ENCODE results near the gene MKRN2. TPM values are rescaled to one million over a fixed set of nuclear protein-coding genes. Genes with fewer than 3 reads are reported as not detected.
A peak's percentile ranks its signal among the peaks of the same experiment; 100 is the strongest.

Gene MKRN2
- total and polyA plus RNA-seq, 9 of the 15 experiments (the other 6 are each of a cell fraction or from before 2014, with no cell fraction given) = 29.4 to 63.2 (median 42.9) TPM

- TF ChIP-seq REST (IDR thresholded peaks at IDR 0.05; ENCODE audit: borderline replicate concordance) (peak; percentile 25; the same call in 1 of the 2 replicates), REST (CRISPR knock-in tag; IDR thresholded peaks at IDR 0.05; ENCODE audit: low read depth) (no peak), BCOR (IDR thresholded peaks at IDR 0.05) (no peak), RAD21 (CRISPR knock-in tag; conservative IDR thresholded peaks at IDR 0.05 in 1 of 2, IDR thresholded peaks at IDR 0.05 in 1 of 2) (peak; percentile 13 to 49; a peak in 3 of 4 replicates), JUNB (CRISPR knock-in tag; conservative IDR thresholded peaks at IDR 0.05) (no peak), TRIM28 (IDR thresholded peaks at IDR 0.05) (no peak), NRF1 (conservative IDR thresholded peaks at IDR 0.05 in 1 of 2, IDR thresholded peaks at IDR 0.05 in 1 of 2) (no peak), ZNF511 (CRISPR knock-in tag; IDR thresholded peaks at IDR 0.05) (no peak), CTCF (IDR thresholded peaks at IDR 0.05 in 2 of 3, conservative IDR thresholded peaks at IDR 0.05 in 1 of 3; ENCODE audit: insufficient read depth in 2 of 3, low read depth in 1 of 3, low read length in 3 of 3) (peak; percentile 44 to 66 (median 53))
These were observed 15.3 kb upstream of the MKRN2 start (continued) for GRCh38 chr3:12541625-12542024.
